ENCODE measurements around the gene SRSF1. TPM values are rescaled to one million over a fixed set of nuclear protein-coding genes. Genes with fewer than 3 reads are reported as not detected.

The SRSF1 gene
- total and polyA plus RNA-seq, 4 donors: 76.7 to 235 (median 156) TPM

DNA sequence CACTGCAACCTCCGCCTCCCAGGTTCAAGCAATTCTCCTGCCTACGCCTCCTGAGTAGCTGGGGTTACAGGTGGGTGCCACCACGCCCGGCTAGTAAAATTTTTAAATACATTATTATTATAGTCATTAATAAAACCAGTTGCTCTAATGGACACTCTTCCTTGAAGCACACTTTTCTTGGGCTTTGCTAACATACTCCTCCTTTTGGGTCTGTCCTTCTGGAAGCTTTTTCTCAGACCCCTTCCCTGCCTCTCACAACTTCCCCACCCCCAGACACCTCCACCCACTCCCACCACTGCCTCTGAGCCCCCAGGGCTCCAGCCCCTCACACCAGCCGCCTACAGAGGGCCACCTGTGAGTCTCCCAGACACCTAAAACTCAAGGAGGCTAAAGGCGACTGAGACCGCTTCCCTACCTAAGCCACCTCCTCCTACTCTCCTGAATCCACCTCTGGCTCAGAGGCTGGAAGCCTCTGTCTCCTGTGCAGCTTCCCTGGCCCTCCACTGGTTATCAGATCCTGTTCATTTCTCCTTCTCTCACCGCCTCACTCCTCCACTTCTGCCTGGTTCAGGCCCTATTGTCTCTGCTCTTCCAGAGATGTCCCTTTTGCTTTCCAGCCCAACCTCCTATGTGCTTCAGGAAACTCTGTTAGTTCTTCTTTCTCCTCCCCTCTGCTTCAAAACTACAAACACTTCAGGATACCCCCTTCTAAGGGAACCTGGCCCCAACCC, 49.8 kb downstream of the SRSF1 start:
- no peak for ATAC-seq (ENCODE audit: insufficient read depth, low FRiP score)

DNA sequence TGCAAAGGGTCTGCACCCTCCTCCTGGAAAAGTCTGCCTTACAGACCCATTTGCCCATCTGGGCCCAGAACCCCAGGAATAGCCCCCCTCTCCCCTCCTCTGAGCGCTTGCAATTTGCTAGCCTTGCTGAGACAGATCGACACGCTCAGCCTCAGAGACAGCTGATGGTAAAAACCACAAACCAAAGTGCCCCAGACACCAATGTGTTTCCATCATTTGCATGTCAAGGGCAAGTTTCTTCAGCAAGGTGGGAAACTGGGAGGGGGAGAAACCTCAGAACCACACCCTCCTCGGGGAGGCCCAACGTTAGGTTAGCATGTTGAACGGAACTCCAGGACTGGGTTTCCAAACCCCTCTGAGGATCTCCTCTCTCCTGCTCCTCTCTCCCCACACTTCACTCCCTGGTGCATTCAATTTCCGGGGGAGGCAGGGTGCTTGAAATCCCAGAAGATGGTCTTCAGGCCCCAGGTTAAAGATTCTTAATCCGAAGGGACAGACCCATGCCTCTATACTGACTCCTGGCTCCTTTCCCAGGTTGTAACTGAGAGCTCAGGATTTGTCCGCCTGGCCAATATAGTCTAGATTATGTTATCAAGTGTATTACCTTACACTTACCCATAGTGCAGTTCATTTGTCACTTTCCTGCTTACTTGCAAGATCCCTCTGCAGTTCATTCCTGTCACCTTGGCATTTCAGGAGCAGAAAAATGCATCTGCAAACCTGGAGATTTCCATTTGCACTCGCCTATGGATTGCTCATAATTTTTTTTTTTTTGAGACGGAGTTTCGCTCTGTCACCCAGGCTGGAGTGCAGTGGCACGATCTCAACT, 50.5 kb downstream of the SRSF1 start:
- H3K27ac ChIP-seq (ENCODE audit: low read depth in 1 of 2, low read length in 1 of 2): no peak overlapping the region
- H3K9ac ChIP-seq (ENCODE audit: insufficient read depth in 1 of 2, low read length in 2 of 2): no peak overlapping the region
- H3K9me3 ChIP-seq (ENCODE audit: control insufficient read depth in 4 of 4, insufficient read depth in 3 of 4, low read length in 3 of 4): no peaks in the 10 kb centered on the region
- ATAC-seq (ENCODE audit: insufficient read depth, low FRiP score) (no peak), DNase-seq (no peak)
- TF ChIP-seq, protein P1, sequence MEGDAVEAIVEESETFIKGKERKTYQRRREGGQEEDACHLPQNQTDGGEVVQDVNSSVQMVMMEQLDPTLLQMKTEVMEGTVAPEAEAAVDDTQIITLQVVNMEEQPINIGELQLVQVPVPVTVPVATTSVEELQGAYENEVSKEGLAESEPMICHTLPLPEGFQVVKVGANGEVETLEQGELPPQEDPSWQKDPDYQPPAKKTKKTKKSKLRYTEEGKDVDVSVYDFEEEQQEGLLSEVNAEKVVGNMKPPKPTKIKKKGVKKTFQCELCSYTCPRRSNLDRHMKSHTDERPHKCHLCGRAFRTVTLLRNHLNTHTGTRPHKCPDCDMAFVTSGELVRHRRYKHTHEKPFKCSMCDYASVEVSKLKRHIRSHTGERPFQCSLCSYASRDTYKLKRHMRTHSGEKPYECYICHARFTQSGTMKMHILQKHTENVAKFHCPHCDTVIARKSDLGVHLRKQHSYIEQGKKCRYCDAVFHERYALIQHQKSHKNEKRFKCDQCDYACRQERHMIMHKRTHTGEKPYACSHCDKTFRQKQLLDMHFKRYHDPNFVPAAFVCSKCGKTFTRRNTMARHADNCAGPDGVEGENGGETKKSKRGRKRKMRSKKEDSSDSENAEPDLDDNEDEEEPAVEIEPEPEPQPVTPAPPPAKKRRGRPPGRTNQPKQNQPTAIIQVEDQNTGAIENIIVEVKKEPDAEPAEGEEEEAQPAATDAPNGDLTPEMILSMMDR (IDR thresholded peaks at IDR 0.05; ENCODE audit: control extremely low read depth, extremely low read depth): no peak
- peaks cover 12 to 32% (median 15%) of the 10 kb centered on the region in 5 donors for H3K4me1 ChIP-seq (ENCODE audit: control insufficient read depth in 5 of 5, insufficient read depth in 5 of 5, low read length in 5 of 5)
- no peaks in the 10 kb centered on the region for H3K27me3 ChIP-seq (ENCODE audit: control insufficient read depth in 3 of 3, insufficient read depth in 3 of 3, low read length in 2 of 3)
- no peaks in the 10 kb centered on the region for H3K36me3 ChIP-seq (ENCODE audit: control insufficient read depth in 4 of 4, insufficient read depth in 4 of 4, low read length in 4 of 4)
- H3K4me3 ChIP-seq: no peak overlapping the region
- 54 to 61% methylated on average over 13 of the region's 13 CpGs for WGBS, 2 donors

More for the DNA sequence above, 49.8 kb downstream of the SRSF1 start:
- Histone ChIP-seq H3K9me3 (ENCODE audit: control insufficient read depth in 4 of 4, insufficient read depth in 3 of 4, low read length in 3 of 4) (no peaks in the 10 kb centered on the region), H3K27ac (ENCODE audit: low read depth in 1 of 2, low read length in 1 of 2) (no peak overlapping the region), H3K4me3 (no peak overlapping the region), H3K27me3 (ENCODE audit: control insufficient read depth in 3 of 3, insufficient read depth in 3 of 3, low read length in 2 of 3) (no peaks in the 10 kb centered on the region), H3K4me1 (ENCODE audit: control insufficient read depth in 5 of 5, insufficient read depth in 5 of 5, low read length in 5 of 5) (peaks cover 8 to 31% (median 15%) of the 10 kb centered on the region in 5 donors), H3K36me3 (ENCODE audit: control insufficient read depth in 4 of 4, insufficient read depth in 4 of 4, low read length in 4 of 4) (no peaks in the 10 kb centered on the region), H3K9ac (ENCODE audit: insufficient read depth in 1 of 2, low read length in 2 of 2) (no peak overlapping the region)
- DNase-seq: no peak
- TF ChIP-seq, protein P1 (IDR thresholded peaks at IDR 0.05; ENCODE audit: control extremely low read depth, extremely low read depth): no peak
- WGBS, 2 donors: 97 to 98% methylated on average over 8 of the region's 8 CpGs

DNA sequence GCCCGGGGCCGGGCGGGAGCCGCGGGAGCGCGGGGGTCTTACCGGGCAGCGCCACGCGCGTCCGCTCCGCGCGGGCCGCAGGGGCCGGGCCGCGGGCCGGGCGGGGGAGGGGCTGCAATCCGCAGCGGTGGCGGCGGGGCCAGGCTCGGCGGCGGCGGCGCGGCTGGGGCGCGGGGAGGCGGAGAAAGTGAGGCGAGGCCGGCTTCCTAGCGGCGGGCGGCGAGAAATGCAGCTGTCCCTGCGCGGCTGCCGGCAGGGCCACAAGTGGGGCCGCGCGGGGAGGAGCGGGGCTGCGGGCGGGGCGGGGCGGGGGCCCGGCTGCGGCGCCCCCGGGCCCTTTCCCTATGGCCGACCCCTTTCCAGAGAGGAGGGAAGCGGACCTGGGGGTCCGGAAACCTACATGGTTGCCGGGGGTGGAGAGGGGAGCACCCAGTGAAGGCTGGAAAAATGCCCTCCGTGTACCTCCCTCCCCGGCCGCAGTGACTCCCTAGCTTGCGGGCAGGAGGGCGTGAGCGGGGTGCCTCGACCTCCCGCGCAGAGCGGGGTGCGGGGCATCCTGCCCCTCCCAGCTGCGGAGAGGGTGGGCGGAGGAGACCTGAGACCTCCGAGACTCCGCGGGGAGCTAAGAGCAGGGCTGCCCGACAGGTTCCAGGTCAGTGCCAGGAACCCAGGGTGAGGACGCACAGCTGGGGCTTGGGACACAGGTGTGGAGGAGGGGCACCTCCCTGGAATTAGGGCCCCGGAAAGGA, 51.7 kb downstream of the SRSF1 start, which contains the start of gene CUEDC1:
Gene CUEDC1, minus strand, starts transcription at position 230 of the 749 bp plus-strand sequence. CDS start 69,848 bp downstream, outside the sequence.
- Histone ChIP-seq H3K4me1 (ENCODE audit: control insufficient read depth in 5 of 5, insufficient read depth in 5 of 5, low read length in 5 of 5) (peaks cover 12 to 38% (median 21%) of the 10 kb centered on the region in 5 donors), H3K27me3 (ENCODE audit: control insufficient read depth in 3 of 3, insufficient read depth in 3 of 3, low read length in 2 of 3) (no peaks in the 10 kb centered on the region), H3K9ac (ENCODE audit: insufficient read depth in 1 of 2, low read length in 2 of 2) (peak within 1 kb of the TSS; percentile 46 to 71), H3K36me3 (ENCODE audit: control insufficient read depth in 4 of 4, insufficient read depth in 4 of 4, low read length in 4 of 4) (no peaks in the 10 kb centered on the region), H3K27ac (ENCODE audit: low read depth in 1 of 2, low read length in 1 of 2) (peak within 1 kb of the TSS; percentile 96 to 100), H3K4me3 (peak within 1 kb of the TSS; percentile 70), H3K9me3 (ENCODE audit: control insufficient read depth in 4 of 4, insufficient read depth in 3 of 4, low read length in 3 of 4) (no peaks in the 10 kb centered on the region)
- TF ChIP-seq, protein P1 (IDR thresholded peaks at IDR 0.05; ENCODE audit: control extremely low read depth, extremely low read depth): no peak
- WGBS, 2 donors: 1 to 3% methylated on average over 37 to 79 of the region's 79 CpGs
- DNase-seq (peak; percentile 69 to 86 (median 76)), ATAC-seq (ENCODE audit: insufficient read depth, low FRiP score) (peak; percentile 77)
